H1 (cell line): Measurements from ENCODE around the gene GRB7. TPM values are rescaled to one million over a fixed set of nuclear protein-coding genes. Genes with fewer than 3 reads are reported as not detected.

Source experiments
- BRCA1 ChIP-seq: IDR thresholded peaks from 2 replicates; pipeline ENCODE4 v1.6.1; 2012; ENCODE audit warnings: low read depth, low read length, improper control_type of control experiment
- JUND ChIP-seq: IDR thresholded peaks from 2 replicates; pipeline ENCODE4 v1.6.1; 2011; ENCODE audit warnings: mild to moderate bottlenecking, improper control_type of control experiment, low read length
- SUZ12 ChIP-seq: fragments of 200-600 bp; sonication (generic); IDR thresholded peaks from 2 replicates; pipeline ENCODE4 v1.6.1; 2012; ENCODE audit warnings: mild to moderate bottlenecking, inconsistent platforms, low read length, moderate library complexity, mixed read lengths
- polyA plus RNA-seq, 7 experiments: library from polyadenylated mRNA; depleted of rRNA in 3 of 7; stranded (reverse) in 5 of 7; unstranded in 2 of 7; fragments of >200 nt in 5 of 7; fragments of 200-250 nt in 2 of 7; gene quantifications; 1 replicate in 5 of 7; 2 replicates in 1 of 7; 4 replicates in 1 of 7; pipeline versions ENCODE4 v1.2.1 to v1.2.3, GENCODE V29; 2011 to 2013; ENCODE audit warnings: missing spikeins in 2 of 7, mixed read lengths in 2 of 7
- total RNA-seq: library from RNA; stranded (reverse); fragmentation: NEBNext Ultra II Directional; extraction: Animal tissue kit (Norgen Biotek cat#: 25700); gene quantifications from 2 replicates; pipeline ENCODE4 v1.2.1, GENCODE V29; 2021

The GRB7 gene
- total and polyA plus RNA-seq, 2 of the 8 experiments (the other 6 are each of a cell fraction or from before 2014, with no cell fraction given): 32.2 to 41.5 TPM

- TF ChIP-seq SUZ12 (no peak), JUND (no peak), BRCA1 (no peak)
Measured at GRCh38 chr17:39727556-39727955, 10.2 kb upstream of the GRB7 start (continued).
